ENCODE data around the gene PTH1R.

- no peak for TF ChIP-seq CTCF (IDR thresholded peaks at IDR 0.05; ENCODE audit: low read depth, low read length)
- TF ChIP-seq MAX (IDR thresholded peaks at IDR 0.05; ENCODE audit: low read depth, low read length) = no peak
- no peak for TF ChIP-seq POLR2A (IDR thresholded peaks at IDR 0.05; ENCODE audit: extremely low read depth, insufficient read length)
- TF ChIP-seq MYC (IDR thresholded peaks at IDR 0.05; ENCODE audit: low read depth, low read length) = no peak
Observed at GRCh38 chr3:46874430-46874829, 3.1 kb upstream of the PTH1R start.

All from NB4 (cell line).